HG03045 (cell line): ENCODE results near the gene ZNF277.
"Not testable (repeated sequence)": the region's sequence is repeated elsewhere in the genome, so short reads cannot be mapped to it uniquely, and the experiment has no call there.

Experiments
- ATAC-seq: cut with Tn5 transposase; IDR thresholded peaks from one replicate; pipeline ENCODE4 v1.9.1; 2021; ENCODE audit warnings: mild to moderate bottlenecking, moderate library complexity; ENCODE audit not compliant: unreplicated experiment

Gene ZNF277

GRCh38 chr7:112207765-112208164 lies 1.3 kb downstream of the ZNF277 start:
- ATAC-seq, result no peak

GRCh38 chr7:112211348-112211907 lies 4.9 kb downstream of the ZNF277 start:
- no peak for ATAC-seq

GRCh38 chr7:112212571-112212970 lies 6.1 kb downstream of the ZNF277 start:
- no peak for ATAC-seq

- no peak for ATAC-seq
These were observed 7.2 kb downstream of the ZNF277 start for GRCh38 chr7:112213735-112214134.

GRCh38 chr7:112214268-112214667 lies 7.8 kb downstream of the ZNF277 start:
- ATAC-seq, result no peak

DNA sequence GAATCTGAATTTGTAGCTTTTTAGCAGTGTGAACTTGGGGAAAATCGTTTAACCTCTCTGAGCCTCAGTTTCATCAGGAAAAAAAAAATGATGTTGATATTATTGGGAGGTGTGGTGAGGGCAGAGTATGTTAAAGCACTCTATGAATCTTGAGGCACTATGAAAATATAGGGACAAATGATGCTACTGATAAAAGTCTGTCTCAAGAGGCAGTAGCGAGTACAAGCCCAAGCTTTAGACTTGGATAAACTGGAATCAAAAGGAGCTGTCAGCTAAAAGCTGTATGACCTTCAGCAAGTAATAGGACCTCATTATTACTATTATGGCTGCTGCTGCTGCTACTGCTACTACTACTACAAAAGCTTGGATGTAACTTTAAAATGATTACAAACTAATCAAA lies 8.4 kb downstream of the ZNF277 start:
- no peak for ATAC-seq

DNA sequence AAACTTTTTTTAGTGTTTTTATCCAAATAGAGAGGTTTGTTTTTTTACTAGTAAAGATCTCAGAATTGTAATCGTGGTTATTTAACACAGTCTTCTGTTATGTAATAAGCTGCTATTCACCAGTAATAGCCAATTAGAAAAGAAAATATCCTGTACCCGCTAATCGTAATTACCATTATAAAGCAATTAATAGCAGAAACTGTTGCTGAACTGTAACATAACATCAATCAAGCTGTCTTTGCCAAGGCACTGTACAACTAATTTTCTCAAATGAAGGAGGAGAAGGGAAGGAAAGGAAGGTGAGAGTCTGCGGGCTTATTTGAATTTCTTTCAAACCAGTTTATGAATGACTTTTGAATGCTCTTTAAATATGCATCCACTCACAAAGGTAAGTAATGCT lies 9.3 kb downstream of the ZNF277 start:
- no peak for ATAC-seq

DNA sequence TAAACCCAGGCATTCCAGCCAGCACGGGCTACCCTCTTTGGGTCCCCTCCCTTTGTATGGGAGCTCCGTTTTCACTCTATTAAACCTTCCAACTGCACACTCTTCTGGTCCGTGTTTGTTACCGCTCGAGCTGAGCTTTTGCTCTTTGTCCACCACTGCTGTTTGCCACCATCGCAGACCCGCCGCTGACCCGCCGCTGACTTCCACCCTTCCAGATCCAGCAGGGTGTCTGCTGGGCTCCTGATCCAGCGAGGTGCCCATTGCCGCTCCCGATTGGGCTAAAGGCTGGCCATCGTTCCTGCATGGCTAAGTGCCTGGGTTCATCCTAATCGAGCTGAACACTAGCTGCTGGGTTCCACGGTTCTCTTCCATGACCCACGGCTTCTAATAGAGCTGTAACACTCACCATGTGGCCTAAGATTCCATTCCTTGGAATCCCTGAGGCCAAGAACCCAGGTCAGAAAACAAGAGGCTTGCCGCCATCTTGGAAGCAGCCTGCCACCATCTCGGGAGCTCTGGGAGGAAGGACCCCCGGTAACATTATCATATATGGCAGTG lies 14.5 kb downstream of the ZNF277 start:
- no peak for ATAC-seq

- no peak for ATAC-seq
These were observed 16.8 kb downstream of the ZNF277 start for GRCh38 chr7:112223310-112223709.

DNA sequence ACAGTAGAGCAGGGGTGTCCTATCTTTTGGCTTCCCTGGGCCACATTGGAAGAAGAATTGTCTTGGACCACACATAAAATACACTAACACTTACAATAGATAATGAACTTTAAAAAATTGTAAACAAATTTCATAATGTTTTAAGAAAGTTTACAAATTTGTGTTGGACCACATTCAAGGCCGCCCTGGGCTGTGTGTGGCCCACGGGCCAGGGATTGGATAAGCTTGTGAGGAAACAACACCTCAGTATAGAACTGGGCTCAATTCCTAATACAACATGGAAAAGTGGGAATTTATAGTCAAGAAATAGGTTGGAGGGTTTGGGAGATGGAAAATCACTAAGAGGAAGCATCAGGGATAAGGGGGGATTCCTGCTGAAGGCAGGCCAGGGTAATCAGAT lies 17.7 kb downstream of the ZNF277 start:
- no peak for ATAC-seq

- ATAC-seq, result no peak
These were observed 18.5 kb downstream of the ZNF277 start for GRCh38 chr7:112225006-112225405.

DNA sequence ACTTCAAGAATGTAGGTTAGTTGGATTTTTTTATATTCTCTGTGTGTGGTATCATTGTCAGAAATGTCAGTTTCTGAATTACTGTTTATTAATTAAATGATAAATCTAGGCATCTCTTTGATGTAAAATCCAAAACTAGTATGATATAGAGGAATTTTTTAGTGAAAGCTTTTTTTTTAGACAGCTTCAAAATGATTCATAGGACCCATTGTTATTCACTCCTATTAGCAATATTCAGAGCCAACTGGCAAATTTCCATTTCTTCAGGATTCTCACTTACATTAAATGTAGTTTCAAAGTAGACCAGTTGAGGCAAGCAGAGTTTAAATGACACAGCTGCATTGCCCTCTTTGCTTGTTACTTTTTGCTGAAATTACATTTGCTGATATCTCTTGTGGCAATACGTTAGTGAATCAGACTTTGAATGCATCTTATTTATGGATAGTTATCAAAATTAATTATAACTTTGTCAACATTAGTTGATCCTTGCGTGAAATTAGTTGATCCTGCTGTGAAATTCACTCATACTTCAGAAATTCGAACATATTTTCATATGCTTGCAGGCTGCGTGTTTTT lies 20.3 kb downstream of the ZNF277 start:
- no peak for ATAC-seq

DNA sequence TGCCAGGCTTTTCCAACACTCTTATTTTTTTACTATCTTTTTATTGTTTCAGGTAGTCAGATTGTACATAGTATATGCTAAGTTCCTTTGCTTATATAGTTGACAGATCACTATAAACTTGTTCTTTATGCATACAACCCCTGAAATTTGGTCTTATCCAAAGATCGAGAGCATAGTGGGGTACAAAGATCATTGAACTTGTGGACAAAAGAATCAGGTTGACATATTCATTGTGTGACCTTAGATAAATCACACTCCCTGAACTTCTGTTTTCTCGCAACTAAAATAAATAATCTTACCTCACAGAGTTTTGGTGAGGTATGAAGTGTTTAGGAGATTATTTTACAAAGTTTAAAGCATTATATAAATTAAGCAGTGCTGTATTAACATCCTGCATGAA lies 22.1 kb downstream of the ZNF277 start:
- ATAC-seq, result no peak

GRCh38 chr7:112232212-112232978 lies 25.9 kb downstream of the ZNF277 start:
- no peak for ATAC-seq

DNA sequence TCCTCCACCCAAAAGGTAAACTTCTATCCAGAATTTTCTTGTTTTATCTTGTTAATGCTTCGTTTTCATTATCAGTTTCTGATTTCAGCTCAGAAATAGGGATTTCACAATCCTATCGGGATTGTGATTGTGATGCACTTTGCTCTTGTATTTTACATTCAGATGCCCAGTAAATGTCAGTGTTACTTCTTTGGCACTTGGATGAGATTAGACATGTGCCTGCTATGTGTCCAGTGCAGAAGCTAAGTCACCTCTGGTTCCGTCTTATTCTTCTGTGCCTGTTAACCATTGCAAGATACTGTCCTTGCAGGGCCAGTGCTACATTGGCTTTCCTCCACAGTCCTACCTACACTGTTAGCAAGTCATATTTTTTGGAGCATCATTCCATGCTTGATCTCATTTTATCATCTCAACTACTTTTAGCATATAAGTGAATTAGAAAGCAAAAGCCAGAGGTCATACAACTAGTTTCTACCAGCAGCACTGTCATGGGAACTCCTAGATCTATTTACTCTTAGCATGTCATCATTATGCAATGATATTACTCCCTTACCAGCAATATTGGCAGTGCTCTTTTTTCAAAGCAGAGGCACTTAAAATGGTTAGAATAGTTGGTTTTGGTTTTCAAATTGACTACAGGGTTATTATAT lies 26.7 kb downstream of the ZNF277 start:
- no peak for ATAC-seq

- ATAC-seq, result no peak
These were observed 27.7 kb downstream of the ZNF277 start for GRCh38 chr7:112234147-112234546.

GRCh38 chr7:112236597-112236996 lies 30.1 kb downstream of the ZNF277 start:
- ATAC-seq, result no peak

- no peak for ATAC-seq
These were observed 31.8 kb downstream of the ZNF277 start for GRCh38 chr7:112238330-112238729.

DNA sequence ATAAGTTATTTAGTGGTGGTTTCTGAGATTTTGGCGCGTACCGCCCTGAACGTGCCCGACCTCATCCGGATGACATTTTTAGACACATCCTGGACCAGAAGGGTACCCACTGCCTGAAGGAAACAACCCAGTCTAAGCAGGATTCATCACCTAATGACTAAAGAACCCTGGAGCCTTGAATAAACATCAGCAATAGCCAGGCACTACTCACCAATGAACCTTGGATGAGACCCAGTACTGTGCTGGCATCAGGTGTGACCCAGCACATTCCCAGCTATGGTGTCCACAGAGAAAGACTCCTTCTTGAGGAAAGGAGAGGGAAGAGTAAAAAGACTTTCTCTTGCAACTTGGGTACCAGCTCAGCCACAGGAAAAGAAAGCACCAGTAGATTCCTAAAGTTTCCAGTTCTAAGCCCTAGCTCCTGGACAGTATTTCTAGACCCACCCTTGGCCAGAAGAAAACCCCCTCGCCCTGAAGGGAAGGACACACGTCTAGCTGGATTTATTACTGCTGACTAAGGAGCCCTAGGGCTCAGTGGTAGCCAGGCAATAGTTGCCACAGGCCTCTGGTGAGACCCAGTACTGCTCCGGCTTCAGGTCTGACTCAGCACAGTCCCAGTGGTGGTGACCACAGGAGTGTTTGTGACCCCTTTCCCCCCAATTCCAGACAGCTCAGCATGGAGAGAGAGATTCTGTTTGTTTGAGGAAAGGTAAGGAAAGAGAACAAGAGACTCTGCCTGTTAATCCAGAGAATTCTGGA lies 32.5 kb downstream of the ZNF277 start:
- ATAC-seq, result no peak

DNA sequence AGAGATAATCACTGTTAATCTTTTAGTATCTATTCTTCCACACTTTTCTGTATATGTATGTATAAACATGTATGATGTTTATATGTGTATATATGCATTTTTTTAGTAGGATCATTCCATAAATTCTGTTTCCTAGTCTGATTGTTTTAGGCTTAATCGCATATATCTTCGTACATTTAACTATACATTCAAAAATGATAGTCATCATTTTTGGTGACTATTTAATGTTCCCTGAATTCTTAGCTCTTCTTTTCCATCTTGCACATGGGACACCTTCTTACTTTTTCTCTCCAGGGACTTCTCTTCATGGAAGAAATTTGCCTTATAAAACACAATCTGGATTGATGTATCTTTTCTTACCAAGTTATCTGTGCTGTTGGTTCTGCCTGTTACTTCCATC lies 42.1 kb downstream of the ZNF277 start:
- no peak for ATAC-seq

DNA sequence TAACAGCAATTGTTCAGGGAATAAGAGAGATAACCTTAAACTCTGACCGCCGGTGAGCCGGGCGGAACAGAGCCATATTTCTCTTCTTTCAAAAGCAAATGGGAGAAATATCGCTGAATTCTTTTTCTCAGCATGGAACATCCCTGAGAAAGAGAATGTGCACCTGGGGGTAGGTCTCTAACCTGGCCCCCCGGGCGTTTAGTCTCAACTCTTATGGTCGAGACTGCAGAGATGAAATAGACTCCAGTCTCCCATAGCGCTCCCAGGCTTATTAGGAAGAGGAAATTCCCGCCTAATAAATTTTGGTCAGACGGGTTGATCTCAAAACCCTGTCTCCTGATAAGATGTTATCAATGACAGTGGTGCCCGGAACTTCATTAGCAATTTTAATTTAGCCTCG lies 43.5 kb downstream of the ZNF277 start:
- ATAC-seq, result not testable (repeated sequence)
